GM12891 (cell line): ENCODE data around the gene SEC16B.

Experiments
- PAX5 ChIP-seq: IDR thresholded peaks from 2 replicates; pipeline ENCODE4 v1.6.1; 2011; ENCODE audit warnings: low read length, moderate library complexity, mild to moderate bottlenecking; ENCODE audit not compliant: insufficient read depth, severe bottlenecking
- POLR2A ChIP-seq: IDR thresholded peaks from 2 replicates; pipeline ENCODE4 v1.6.1; 2011; ENCODE audit warnings: low read depth, low read length, control low read depth
- POLR2AphosphoS5 ChIP-seq: IDR thresholded peaks from 2 replicates; pipeline ENCODE4 v1.6.1; 2011; ENCODE audit warnings: low read depth, low read length, control low read depth
- TAF1 ChIP-seq: IDR thresholded peaks from 2 replicates; pipeline ENCODE4 v1.6.1; 2011; ENCODE audit warnings: low read depth, low read length, control low read depth

DNA sequence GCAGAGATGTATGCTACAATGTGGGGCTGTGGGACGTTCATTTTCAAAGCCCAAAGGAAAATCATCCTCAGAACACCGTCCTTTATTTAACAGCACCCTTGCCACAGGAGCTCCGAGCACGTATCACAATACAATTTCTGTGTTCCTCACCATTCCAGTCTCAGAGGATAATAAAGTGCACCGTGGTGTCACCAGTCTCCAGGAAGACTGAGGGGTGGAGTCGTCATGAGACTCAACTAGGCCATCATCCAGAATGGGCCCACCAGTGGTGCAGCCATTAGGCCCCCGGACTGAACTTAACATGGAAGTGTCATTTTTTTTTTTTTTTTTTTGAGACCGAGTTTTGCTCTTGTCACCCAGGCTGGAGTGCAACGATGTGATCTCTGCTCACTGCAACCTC, 17.2 kb downstream of the SEC16B start:
- TF ChIP-seq TAF1: no peak
- no peak for TF ChIP-seq POLR2A
- no peak for TF ChIP-seq PAX5
- no peak for TF ChIP-seq POLR2AphosphoS5
